ENCODE results near the gene SMARCC2.
A peak's percentile ranks its signal among the peaks of the same experiment; 100 is the strongest.

The SMARCC2 gene

DNA sequence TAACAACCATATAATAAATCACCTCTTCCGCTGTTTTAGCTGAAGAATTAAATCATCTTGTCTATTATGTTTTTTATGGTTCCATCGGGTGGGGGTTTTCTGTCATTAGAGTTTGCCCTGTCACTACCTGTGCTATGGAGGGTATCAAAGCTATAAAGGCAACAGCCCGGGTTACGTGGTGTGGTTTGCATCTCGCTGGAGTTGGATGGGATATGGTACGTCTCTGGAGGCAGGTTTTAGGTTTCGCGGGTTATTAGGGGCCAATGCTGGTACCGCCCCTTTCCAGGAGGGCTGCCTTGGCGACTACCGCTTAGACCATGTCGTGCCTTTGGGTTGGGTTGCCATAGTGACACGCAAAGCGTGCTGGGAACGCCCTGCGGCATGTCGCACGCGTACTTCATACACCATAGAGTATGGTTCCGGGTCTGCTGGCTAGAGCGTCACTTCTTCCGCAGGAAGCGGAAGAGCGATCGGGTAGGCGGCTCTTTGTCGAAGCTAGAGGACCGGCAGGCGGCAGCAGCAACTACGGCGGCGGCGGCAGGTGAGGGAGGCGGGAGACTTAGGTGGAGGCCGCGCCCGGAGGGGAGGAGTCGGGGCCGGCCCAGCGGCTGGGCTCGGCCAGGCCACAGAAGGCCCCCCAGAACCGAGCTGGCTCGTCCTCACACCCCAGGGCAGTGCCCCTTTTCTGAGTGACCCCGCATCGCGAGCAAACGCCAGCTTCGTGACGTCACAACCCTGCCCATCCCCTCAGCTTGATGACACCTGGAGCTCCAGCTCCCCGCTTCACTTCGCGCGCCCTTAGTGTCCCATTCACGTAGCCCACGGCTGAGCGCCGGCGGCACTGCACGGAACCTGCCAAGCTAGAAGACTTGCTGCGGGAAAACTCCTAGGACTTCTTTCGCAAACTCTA, 71.2 kb downstream of the SMARCC2 start, which contains the start of gene ZC3H10 (continued):
- peak; percentile 95 for TF ChIP-seq ZBTB11 (tag by site-specific recombination; conservative IDR thresholded peaks at IDR 0.05; ENCODE audit: low read depth)
- no peak for TF ChIP-seq ZNF416 (tag by site-specific recombination; IDR thresholded peaks at IDR 0.05)
- TF ChIP-seq, protein P1, sequence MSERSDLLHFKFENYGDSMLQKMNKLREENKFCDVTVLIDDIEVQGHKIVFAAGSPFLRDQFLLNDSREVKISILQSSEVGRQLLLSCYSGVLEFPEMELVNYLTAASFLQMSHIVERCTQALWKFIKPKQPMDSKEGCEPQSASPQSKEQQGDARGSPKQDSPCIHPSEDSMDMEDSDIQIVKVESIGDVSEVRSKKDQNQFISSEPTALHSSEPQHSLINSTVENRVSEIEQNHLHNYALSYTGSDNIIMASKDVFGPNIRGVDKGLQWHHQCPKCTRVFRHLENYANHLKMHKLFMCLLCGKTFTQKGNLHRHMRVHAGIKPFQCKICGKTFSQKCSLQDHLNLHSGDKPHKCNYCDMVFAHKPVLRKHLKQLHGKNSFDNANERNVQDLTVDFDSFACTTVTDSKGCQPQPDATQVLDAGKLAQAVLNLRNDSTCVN (tag by site-specific recombination; optimal IDR thresholded peaks at IDR 0.05) = peak; percentile 62
- no peak for TF ChIP-seq ZNF791 (tag by site-specific recombination; IDR thresholded peaks at IDR 0.05)
- peak; percentile 42; the same call in 1 of the 2 replicates for TF ChIP-seq OSR2 (tag by site-specific recombination; IDR thresholded peaks at IDR 0.05)
- TF ChIP-seq MEIS1 (CRISPR knock-in tag; IDR thresholded peaks at IDR 0.05; ENCODE audit: borderline replicate concordance) = no peak
- TF ChIP-seq ZBTB6 (tag by site-specific recombination; IDR thresholded peaks at IDR 0.05) = peak; percentile 25; the same call in 1 of the 2 replicates
- no peak for TF ChIP-seq ZNF174 (tag by site-specific recombination; IDR thresholded peaks at IDR 0.05)
- TF ChIP-seq IKZF3 (tag by site-specific recombination; IDR thresholded peaks at IDR 0.05) = peak; percentile 57
- TF ChIP-seq ZNF391 (tag by site-specific recombination; IDR thresholded peaks at IDR 0.05; ENCODE audit: borderline replicate concordance, low read depth) = peak; percentile 80; the same call in 1 of the 2 replicates
- no peak for TF ChIP-seq ZNF280D (tag by site-specific recombination; IDR thresholded peaks at IDR 0.05)
- peak; percentile 98 for TF ChIP-seq SP3 (tag by site-specific recombination; IDR thresholded peaks at IDR 0.05)
- peak; percentile 23 for TF ChIP-seq ZFP69B (tag by site-specific recombination; IDR thresholded peaks at IDR 0.05)
- TF ChIP-seq ZNF654 (tag by site-specific recombination; IDR thresholded peaks at IDR 0.05; ENCODE audit: low read depth) = peak; percentile 10; the same call in 1 of the 2 replicates
- TF ChIP-seq ZNF274 (IDR thresholded peaks at IDR 0.05; ENCODE audit: low read length) = no peak
- no peak for TF ChIP-seq ZNF274 (tag by site-specific recombination; IDR thresholded peaks at IDR 0.05; ENCODE audit: borderline replicate concordance)
- peak; percentile 79; the same call in 1 of the 2 replicates for TF ChIP-seq ZFP37 (tag by site-specific recombination; IDR thresholded peaks at IDR 0.05)
- no peak for TF ChIP-seq ZBTB49 (tag by site-specific recombination; IDR thresholded peaks at IDR 0.05; ENCODE audit: low read depth)
- TF ChIP-seq ZNF433 (tag by site-specific recombination; IDR thresholded peaks at IDR 0.05; ENCODE audit: low read depth) = no peak
- no peak for TF ChIP-seq ZNF26 (tag by site-specific recombination; IDR thresholded peaks at IDR 0.05)
- TF ChIP-seq BCL11B (tag by site-specific recombination; IDR thresholded peaks at IDR 0.05; ENCODE audit: low read depth) = peak; percentile 31; the same call in 1 of the 2 replicates
- no peak for TF ChIP-seq ZNF777 (tag by site-specific recombination; IDR thresholded peaks at IDR 0.05; ENCODE audit: borderline replicate concordance)
- no peak for TF ChIP-seq GLI2 (tag by site-specific recombination; IDR thresholded peaks at IDR 0.05; ENCODE audit: borderline replicate concordance, low read depth)
- no peak for TF ChIP-seq ZNF473 (tag by site-specific recombination; IDR thresholded peaks at IDR 0.05)
- TF ChIP-seq ZNF514 (tag by site-specific recombination; IDR thresholded peaks at IDR 0.05) = no peak
- TF ChIP-seq ZBTB21 (tag by site-specific recombination; IDR thresholded peaks at IDR 0.05) = peak; percentile 97

Data from HEK293 (cell line).